Erythroblast (primary cell): ENCODE measurements around the gene OPCML.

Experiments
- GATA1 ChIP-seq: IDR thresholded peaks from 2 replicates; pipeline ENCODE4 v1.6.1; 2011; ENCODE audit warnings: low read depth, mild to moderate bottlenecking, control low read depth, low read length, moderate library complexity
- POLR2A ChIP-seq: IDR thresholded peaks from 2 replicates; pipeline ENCODE4 v1.6.1; 2011; ENCODE audit warnings: mild to moderate bottlenecking, low read length

GRCh38 chr11:133106417-133106816 lies 425.9 kb downstream of the OPCML start:
- TF ChIP-seq POLR2A, result no peak
- TF ChIP-seq GATA1, result no peak
